ENCODE data around the gene ILK. TPM values are rescaled to one million over a fixed set of nuclear protein-coding genes. Genes with fewer than 3 reads are reported as not detected.

ILK gene
- total and polyA plus RNA-seq, 2 of the 13 experiments (the other 11 are each of a cell fraction or from before 2014, with no cell fraction given) = 70.3 to 108 TPM

DNA sequence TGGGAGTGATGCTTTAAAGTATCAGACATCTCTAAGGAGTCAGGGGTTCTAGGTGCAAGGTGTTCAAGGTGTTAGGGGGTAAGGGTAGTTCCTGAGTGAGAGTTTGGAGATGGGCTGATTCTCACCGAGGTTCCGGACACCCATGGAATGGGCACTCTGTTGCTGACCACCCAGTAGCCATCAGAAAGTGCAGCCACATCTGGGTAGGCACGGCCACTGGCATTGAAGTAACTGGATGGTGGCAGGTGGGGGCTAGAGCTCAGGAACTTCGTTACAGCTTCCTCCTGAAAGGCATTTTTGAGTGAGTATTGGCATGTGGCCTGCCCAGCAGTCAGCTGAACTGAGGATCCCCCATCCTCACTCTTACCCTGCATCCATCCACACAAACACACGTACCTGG lies 11.5 kb downstream of the ILK start:
- in situ Hi-C loops (cut with HindIII; ENCODE audit: extremely low pct_ligation_motif_present, low pct_unique_long_range_greater_than_20kb) (no loop called here), intact Hi-C loops (cut with micrococcal nuclease; ENCODE audit: unreplicated experiment) (no loop called here)
- no peak overlapping the region for H2AFZ ChIP-seq (ENCODE audit: low read length)

More for the DNA sequence above, 11.5 kb downstream of the ILK start:
- Histone ChIP-seq H3K9me3 (ENCODE audit: low read length) (no peaks in the 10 kb centered on the region), H4K20me1 (ENCODE audit: insufficient read depth, low read length) (no peaks in the 10 kb centered on the region), H3K9ac (ENCODE audit: insufficient read depth, low read depth, low read length) (no peak overlapping the region), H3K27me3 (ENCODE audit: control insufficient read depth in 1 of 2, insufficient read depth in 2 of 2, low read length in 2 of 2) (peaks cover 0 to under 1% of the 10 kb centered on the region in 2 experiments; a peak in 1 of 5 replicates), H3K79me2 (ENCODE audit: insufficient read depth, low read length) (peaks cover 7% of the 10 kb centered on the region), H3K4me3 (replicated peaks in 1 of 3; ENCODE audit: insufficient read depth in 1 of 3, low read depth in 2 of 3, low read length in 3 of 3) (no peak overlapping the region), H3K4me2 (ENCODE audit: low read depth, low read length) (no peak overlapping the region), H3K27ac (ENCODE audit: extremely low read length, insufficient read depth, low read length) (no peak overlapping the region), H3K36me3 (replicated peaks in 1 of 2; ENCODE audit: control insufficient read depth in 1 of 2, insufficient read depth in 2 of 2, low read length in 2 of 2) (peaks cover 8 to 24% of the 10 kb centered on the region in 2 experiments; a peak in 4 of 5 replicates), H3K4me1 (ENCODE audit: insufficient read depth, low read length) (peaks cover 42% of the 10 kb centered on the region)
- TF ChIP-seq NFKB2 (CRISPR knock-in tag; IDR thresholded peaks at IDR 0.05; ENCODE audit: borderline replicate concordance) (no peak), ZKSCAN1 (IDR thresholded peaks at IDR 0.05; ENCODE audit: low read length) (no peak), KAT7 (CRISPR knock-in tag; IDR thresholded peaks at IDR 0.05; ENCODE audit: borderline replicate concordance) (no peak), REPIN1 (CRISPR knock-in tag; IDR thresholded peaks at IDR 0.05; ENCODE audit: borderline replicate concordance, low read depth) (no peak), RXRB (CRISPR knock-in tag; IDR thresholded peaks at IDR 0.05; ENCODE audit: borderline replicate concordance) (no peak), HOXA7 (CRISPR knock-in tag; IDR thresholded peaks at IDR 0.05) (no peak), KDM2A (CRISPR knock-in tag; IDR thresholded peaks at IDR 0.05; ENCODE audit: borderline replicate concordance, low read depth) (no peak), THAP11 (CRISPR knock-in tag; IDR thresholded peaks at IDR 0.05) (no peak), PPARG (CRISPR knock-in tag; conservative IDR thresholded peaks at IDR 0.05) (no peak), ZNF235 (CRISPR knock-in tag; IDR thresholded peaks at IDR 0.05; ENCODE audit: borderline replicate concordance) (no peak), ZNF512 (CRISPR knock-in tag; IDR thresholded peaks at IDR 0.05) (no peak), MTF2 (CRISPR knock-in tag; IDR thresholded peaks at IDR 0.05; ENCODE audit: borderline replicate concordance) (no peak), SSRP1 (CRISPR knock-in tag; IDR thresholded peaks at IDR 0.05) (no peak)
- TF ChIP-seq, protein P1, sequence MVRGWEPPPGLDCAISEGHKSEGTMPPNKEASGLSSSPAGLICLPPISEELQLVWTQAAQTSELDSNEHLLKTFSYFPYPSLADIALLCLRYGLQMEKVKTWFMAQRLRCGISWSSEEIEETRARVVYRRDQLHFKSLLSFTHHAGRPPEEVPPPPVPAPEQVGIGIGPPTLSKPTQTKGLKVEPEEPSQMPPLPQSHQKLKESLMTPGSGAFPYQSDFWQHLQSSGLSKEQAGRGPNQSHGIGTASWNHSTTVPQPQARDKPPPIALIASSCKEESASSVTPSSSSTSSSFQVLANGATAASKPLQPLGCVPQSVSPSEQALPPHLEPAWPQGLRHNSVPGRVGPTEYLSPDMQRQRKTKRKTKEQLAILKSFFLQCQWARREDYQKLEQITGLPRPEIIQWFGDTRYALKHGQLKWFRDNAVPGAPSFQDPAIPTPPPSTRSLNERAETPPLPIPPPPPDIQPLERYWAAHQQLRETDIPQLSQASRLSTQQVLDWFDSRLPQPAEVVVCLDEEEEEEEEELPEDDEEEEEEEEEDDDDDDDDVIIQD (CRISPR knock-in tag; IDR thresholded peaks at IDR 0.05; ENCODE audit: low read depth) = no peak
- TF ChIP-seq, protein P2, sequence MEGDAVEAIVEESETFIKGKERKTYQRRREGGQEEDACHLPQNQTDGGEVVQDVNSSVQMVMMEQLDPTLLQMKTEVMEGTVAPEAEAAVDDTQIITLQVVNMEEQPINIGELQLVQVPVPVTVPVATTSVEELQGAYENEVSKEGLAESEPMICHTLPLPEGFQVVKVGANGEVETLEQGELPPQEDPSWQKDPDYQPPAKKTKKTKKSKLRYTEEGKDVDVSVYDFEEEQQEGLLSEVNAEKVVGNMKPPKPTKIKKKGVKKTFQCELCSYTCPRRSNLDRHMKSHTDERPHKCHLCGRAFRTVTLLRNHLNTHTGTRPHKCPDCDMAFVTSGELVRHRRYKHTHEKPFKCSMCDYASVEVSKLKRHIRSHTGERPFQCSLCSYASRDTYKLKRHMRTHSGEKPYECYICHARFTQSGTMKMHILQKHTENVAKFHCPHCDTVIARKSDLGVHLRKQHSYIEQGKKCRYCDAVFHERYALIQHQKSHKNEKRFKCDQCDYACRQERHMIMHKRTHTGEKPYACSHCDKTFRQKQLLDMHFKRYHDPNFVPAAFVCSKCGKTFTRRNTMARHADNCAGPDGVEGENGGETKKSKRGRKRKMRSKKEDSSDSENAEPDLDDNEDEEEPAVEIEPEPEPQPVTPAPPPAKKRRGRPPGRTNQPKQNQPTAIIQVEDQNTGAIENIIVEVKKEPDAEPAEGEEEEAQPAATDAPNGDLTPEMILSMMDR (CRISPR knock-in tag; IDR thresholded peaks at IDR 0.05) = no peak
- ATAC-seq = no peak
- WGBS (ENCODE audit: low lambda C conversion rate) = 100% methylated on average over 2 of the region's 5 CpGs
- FAIRE-seq = no peak
- no peak for DNase-seq (ENCODE audit: low spot score)
- BruUV-seq (replicated peaks) = no TSS peak
- CTCF ChIA-PET (ENCODE audit: low intra/inter-chr PET ratio, low total read pairs) = no interaction called here
- POLR2A ChIA-PET = no interaction called here
